Measurements from ENCODE around the gene SLC22A2.

Gene SLC22A2

DNA sequence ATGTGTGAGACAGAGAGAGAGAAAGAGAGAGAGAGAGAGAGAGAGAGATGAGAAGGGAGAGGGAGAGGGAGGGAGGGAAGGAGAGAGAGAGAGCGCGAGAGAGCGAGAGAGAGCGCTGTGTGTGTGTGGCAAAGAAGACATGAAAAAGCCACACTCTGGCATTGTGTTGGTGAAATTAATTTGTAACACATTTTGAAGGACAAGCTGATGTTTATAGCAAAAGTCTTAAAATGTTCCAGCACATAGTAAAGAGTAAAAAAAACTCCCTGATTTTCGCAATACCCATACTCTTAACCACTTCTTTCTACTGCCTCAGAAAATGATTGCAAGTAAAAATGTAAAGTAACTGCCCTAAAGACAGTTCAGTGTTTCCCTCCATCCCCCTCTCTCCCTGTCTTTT is 80.3 kb downstream of the SLC22A2 start:
- H3K4me3 ChIP-seq (ENCODE audit: low read depth, low read length), result no peak overlapping the region
- in situ Hi-C loops (cut with HindIII; ENCODE audit: low sequenced_read_pairs), result loop anchor here (5.0 kb wide), 1 partner anchor 84 kb away; no protein-coding TSS in a partner anchor
- DNase-seq (ENCODE audit: low read depth), result no peak
- TF ChIP-seq, protein P1, sequence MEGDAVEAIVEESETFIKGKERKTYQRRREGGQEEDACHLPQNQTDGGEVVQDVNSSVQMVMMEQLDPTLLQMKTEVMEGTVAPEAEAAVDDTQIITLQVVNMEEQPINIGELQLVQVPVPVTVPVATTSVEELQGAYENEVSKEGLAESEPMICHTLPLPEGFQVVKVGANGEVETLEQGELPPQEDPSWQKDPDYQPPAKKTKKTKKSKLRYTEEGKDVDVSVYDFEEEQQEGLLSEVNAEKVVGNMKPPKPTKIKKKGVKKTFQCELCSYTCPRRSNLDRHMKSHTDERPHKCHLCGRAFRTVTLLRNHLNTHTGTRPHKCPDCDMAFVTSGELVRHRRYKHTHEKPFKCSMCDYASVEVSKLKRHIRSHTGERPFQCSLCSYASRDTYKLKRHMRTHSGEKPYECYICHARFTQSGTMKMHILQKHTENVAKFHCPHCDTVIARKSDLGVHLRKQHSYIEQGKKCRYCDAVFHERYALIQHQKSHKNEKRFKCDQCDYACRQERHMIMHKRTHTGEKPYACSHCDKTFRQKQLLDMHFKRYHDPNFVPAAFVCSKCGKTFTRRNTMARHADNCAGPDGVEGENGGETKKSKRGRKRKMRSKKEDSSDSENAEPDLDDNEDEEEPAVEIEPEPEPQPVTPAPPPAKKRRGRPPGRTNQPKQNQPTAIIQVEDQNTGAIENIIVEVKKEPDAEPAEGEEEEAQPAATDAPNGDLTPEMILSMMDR (IDR thresholded peaks at IDR 0.05; ENCODE audit: low read depth, low read length, missing control alignments), result no peak

DNA sequence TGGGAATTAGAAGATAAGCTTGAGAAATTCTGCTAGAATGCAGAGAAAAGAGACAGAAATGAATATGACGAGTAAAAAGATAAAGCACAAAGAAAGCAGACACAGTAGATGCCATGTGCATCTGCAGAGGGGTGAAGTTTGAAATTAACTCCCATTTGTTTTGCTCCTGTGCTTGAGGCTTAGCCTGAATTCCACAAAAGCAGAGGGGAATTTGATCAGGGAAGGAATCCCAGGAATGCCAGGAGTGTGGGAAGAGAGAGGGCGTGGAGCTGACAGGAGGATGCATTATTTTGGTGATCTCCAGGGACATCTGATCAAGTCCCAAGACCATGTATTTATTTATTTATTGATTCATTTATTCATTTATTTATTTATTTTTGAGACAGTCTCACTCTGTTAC is 81.4 kb downstream of the SLC22A2 start:
- no peak for DNase-seq (ENCODE audit: low read depth)
- TF ChIP-seq, protein P1 (IDR thresholded peaks at IDR 0.05; ENCODE audit: low read depth, low read length, missing control alignments), result no peak
- in situ Hi-C loops (cut with HindIII; ENCODE audit: low sequenced_read_pairs), result loop anchor here (5.0 kb wide), 1 partner anchor 85 kb away; no protein-coding TSS in a partner anchor
- no peak overlapping the region for H3K4me3 ChIP-seq (ENCODE audit: low read depth, low read length)

DNA sequence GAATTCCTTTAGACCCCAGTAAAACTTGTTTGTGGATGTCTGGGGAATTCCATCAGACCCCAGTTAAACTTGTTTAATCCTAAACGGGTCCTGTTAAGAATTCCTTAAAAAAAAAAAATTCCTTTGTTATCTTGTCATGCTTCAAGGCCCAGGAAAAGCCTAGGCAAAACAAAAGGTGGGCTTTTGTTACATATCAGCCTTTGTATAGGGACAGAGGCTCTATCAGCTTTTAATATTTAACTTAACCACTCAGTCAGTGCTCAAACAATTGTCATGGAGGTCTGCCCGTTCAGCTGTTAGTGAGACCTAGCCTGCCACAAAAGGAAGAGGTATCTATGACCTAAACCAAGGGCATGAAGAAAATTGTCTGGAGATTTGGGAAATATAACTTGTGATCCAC is 83.9 kb downstream of the SLC22A2 start:
- no peak for DNase-seq (ENCODE audit: low read depth)
- TF ChIP-seq, protein P1 (IDR thresholded peaks at IDR 0.05; ENCODE audit: low read depth, low read length, missing control alignments), result no peak
- in situ Hi-C loops (cut with HindIII; ENCODE audit: low sequenced_read_pairs), result loop anchor here (5.0 kb wide), 1 partner anchor 88 kb away; no protein-coding TSS in a partner anchor
- no peak overlapping the region for H3K4me3 ChIP-seq (ENCODE audit: low read depth, low read length)

DNA sequence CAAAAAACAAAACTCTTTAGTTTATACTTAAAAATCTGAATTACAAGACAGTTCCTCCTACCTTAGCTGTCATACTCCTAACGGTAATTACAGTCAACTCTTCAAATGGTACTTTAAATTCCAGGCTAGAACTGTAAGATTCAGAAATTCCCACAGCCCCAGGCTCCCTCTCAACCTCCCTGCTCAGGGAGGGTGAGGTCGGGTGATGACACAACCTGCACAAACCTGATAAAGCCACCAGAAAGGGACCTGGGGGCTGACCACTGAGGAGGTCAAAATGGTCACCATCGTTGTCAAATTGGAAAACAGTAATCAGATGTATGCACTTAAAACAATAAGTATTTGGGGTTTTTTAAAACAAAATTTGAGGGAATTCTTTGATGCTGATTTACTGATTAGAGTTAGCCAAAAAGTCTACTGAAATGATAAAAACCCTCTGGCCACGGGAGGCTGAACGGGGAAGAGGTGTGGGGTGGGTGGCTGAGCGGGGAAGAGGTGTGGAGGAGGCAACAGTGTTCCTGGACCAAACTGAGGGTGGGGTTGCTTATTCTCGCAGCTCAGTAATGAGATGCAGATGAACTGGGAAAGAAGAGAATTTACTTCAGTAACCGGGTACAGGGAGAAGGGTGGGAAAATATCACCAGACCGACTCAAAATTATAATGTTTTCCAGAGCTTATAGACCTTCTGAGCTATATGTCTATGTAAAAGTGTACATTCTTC is 84.7 kb downstream of the SLC22A2 start:
- in situ Hi-C loops (cut with HindIII; ENCODE audit: low sequenced_read_pairs), result no loop called here

DNA sequence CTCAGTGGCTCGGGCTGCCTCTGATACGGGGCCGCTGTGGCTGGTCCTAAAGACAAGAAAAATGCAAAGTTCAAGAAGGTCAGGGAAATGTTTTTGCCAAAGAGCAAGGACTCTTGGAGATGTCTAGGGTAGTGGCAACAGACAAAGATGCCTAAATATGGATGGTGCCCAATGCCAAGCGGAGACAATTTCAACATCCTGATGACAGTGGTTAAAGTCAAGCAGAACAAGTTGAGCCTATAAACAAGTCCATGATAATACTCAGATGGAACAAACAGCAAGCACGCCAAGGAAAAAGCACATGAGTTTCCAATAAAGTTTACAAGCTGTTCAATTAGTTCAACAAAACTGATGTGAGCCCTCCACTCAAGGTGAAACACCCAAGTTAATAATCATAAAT is 85.9 kb downstream of the SLC22A2 start:
- DNase-seq (ENCODE audit: low read depth), result no peak
- in situ Hi-C loops (cut with HindIII; ENCODE audit: low sequenced_read_pairs), result no loop called here
- TF ChIP-seq, protein P1 (IDR thresholded peaks at IDR 0.05; ENCODE audit: low read depth, low read length, missing control alignments), result no peak
- no peak overlapping the region for H3K4me3 ChIP-seq (ENCODE audit: low read depth, low read length)

More for the DNA sequence above, 84.7 kb downstream of the SLC22A2 start:
- no peak overlapping the region for H3K4me3 ChIP-seq (ENCODE audit: low read depth, low read length)
- no peak for DNase-seq (ENCODE audit: low read depth)
- TF ChIP-seq, protein P1 (IDR thresholded peaks at IDR 0.05; ENCODE audit: low read depth, low read length, missing control alignments), result no peak

DNA sequence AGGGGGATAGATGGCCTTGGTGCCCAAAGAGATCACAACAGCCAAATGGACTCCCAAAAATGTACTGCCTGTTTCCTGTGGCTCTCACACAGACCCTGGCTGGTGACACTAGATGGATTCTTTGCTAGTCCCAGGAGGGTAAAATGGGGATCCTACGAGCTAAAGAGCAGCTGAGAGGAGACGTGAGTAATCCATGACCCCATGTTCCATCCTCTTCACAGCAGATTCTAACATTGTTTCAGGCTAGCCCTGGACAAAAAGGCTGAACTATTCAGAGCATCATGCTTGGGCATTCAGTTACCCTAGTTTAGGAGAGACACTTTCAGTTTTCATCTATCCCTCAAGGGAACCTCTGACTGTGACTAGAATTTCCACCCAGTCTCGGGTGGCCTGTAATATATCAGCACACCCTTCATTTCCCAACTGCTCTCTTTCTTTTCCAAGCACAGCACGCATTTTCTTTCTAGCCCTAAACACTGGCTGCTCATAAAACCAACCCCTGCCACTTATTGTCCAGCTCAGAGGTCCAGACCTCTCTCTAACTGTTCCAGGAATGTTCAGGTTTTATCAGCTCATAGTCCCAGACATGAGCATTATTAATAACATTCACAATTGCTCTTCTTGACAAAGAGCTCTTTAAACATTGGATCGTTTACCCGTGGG is 88.5 kb downstream of the SLC22A2 start:
- in situ Hi-C loops (cut with HindIII; ENCODE audit: low sequenced_read_pairs), result no loop called here
- no peak overlapping the region for H3K4me3 ChIP-seq (ENCODE audit: low read depth, low read length)
- no peak for DNase-seq (ENCODE audit: low read depth)
- TF ChIP-seq, protein P1 (IDR thresholded peaks at IDR 0.05; ENCODE audit: low read depth, low read length, missing control alignments), result no peak
